HG03025 (cell line): ENCODE data around the gene SIM1.
"Not testable (repeated sequence)": the region's sequence is repeated elsewhere in the genome, so short reads cannot be mapped to it uniquely, and the experiment has no call there.

ENCODE experiments used
- ATAC-seq: cut with Tn5 transposase; IDR thresholded peaks from one replicate; pipeline ENCODE4 v1.9.1; 2021; ENCODE audit warnings: mild to moderate bottlenecking, moderate library complexity; ENCODE audit not compliant: unreplicated experiment, low FRiP score

SIM1 gene

GRCh38 chr6:100371591-100371990 lies 93.1 kb downstream of the SIM1 start:
- ATAC-seq: no peak

- no peak for ATAC-seq
Observed at GRCh38 chr6:100370265-100370664, 94.5 kb downstream of the SIM1 start.

GRCh38 chr6:100366419-100366818 lies 98.3 kb downstream of the SIM1 start:
- no peak for ATAC-seq

GRCh38 chr6:100363651-100364050 lies 101.1 kb downstream of the SIM1 start:
- no peak for ATAC-seq

GRCh38 chr6:100354736-100355641 lies 109.7 kb downstream of the SIM1 start:
- not testable (repeated sequence) for ATAC-seq

GRCh38 chr6:100353276-100354015 lies 111.3 kb downstream of the SIM1 start:
- ATAC-seq: no peak

- no peak for ATAC-seq
Observed at GRCh38 chr6:100350139-100350538, 114.6 kb downstream of the SIM1 start.

- ATAC-seq: no peak
Observed at GRCh38 chr6:100349366-100349765, 115.4 kb downstream of the SIM1 start.

GRCh38 chr6:100347901-100348550 lies 116.7 kb downstream of the SIM1 start:
- no peak for ATAC-seq

- ATAC-seq: no peak
Observed at GRCh38 chr6:100346828-100347227, 117.9 kb downstream of the SIM1 start.

GRCh38 chr6:100346203-100346602 lies 118.5 kb downstream of the SIM1 start:
- no peak for ATAC-seq

- ATAC-seq: no peak
Observed at GRCh38 chr6:100344761-100345160, 120.0 kb downstream of the SIM1 start.

GRCh38 chr6:100344321-100344720 lies 120.4 kb downstream of the SIM1 start:
- no peak for ATAC-seq

- ATAC-seq: no peak
Observed at GRCh38 chr6:100343316-100344077, 121.2 kb downstream of the SIM1 start.

- no peak for ATAC-seq
Observed at GRCh38 chr6:100342830-100343229, 121.9 kb downstream of the SIM1 start.

GRCh38 chr6:100339574-100340255 lies 125.0 kb downstream of the SIM1 start:
- no peak for ATAC-seq

GRCh38 chr6:100338090-100338489 lies 126.6 kb downstream of the SIM1 start:
- ATAC-seq: no peak

- no peak for ATAC-seq
Observed at GRCh38 chr6:100336876-100337275, 127.8 kb downstream of the SIM1 start.

GRCh38 chr6:100335991-100336390 lies 128.7 kb downstream of the SIM1 start:
- ATAC-seq: no peak
